Non-pigmented ciliary epithelial cell (primary cell): ENCODE data around the gene CNTNAP1.

ENCODE experiments used
- DNase-seq: peaks from one replicate; pipeline ENCODE4 v3.0.0-alpha.2; 2010; ENCODE audit warnings: low read depth

Gene CNTNAP1

GRCh38 chr17:42685831-42686230 lies 3.5 kb downstream of the CNTNAP1 start:
- no peak for DNase-seq

- DNase-seq = no peak
These were observed 4.3 kb downstream of the CNTNAP1 start for GRCh38 chr17:42686520-42687128.

- no peak for DNase-seq
These were observed 5.5 kb downstream of the CNTNAP1 start for GRCh38 chr17:42687707-42688320.

GRCh38 chr17:42690596-42690995 lies 8.3 kb downstream of the CNTNAP1 start:
- DNase-seq = no peak

GRCh38 chr17:42691021-42691545 lies 8.8 kb downstream of the CNTNAP1 start:
- no peak for DNase-seq

GRCh38 chr17:42692489-42692888 lies 10.2 kb downstream of the CNTNAP1 start:
- DNase-seq = no peak

GRCh38 chr17:42694524-42694923 lies 12.2 kb downstream of the CNTNAP1 start:
- no peak for DNase-seq

GRCh38 chr17:42695500-42695899 lies 13.2 kb downstream of the CNTNAP1 start:
- DNase-seq = no peak

- no peak for DNase-seq
These were observed 14.9 kb downstream of the CNTNAP1 start for GRCh38 chr17:42697108-42697811.

- DNase-seq = no peak
These were observed 16.5 kb downstream of the CNTNAP1 start for GRCh38 chr17:42698736-42699414.

- DNase-seq = no peak
These were observed 17.0 kb downstream of the CNTNAP1 start for GRCh38 chr17:42699415-42699740.

GRCh38 chr17:42700586-42701289 lies 18.4 kb downstream of the CNTNAP1 start:
- DNase-seq = no peak

GRCh38 chr17:42702446-42702845 lies 20.1 kb downstream of the CNTNAP1 start:
- no peak for DNase-seq

- DNase-seq = no peak
These were observed 22.1 kb downstream of the CNTNAP1 start for GRCh38 chr17:42704490-42704836.

- DNase-seq = no peak
These were observed 22.6 kb downstream of the CNTNAP1 start for GRCh38 chr17:42704837-42705494.

GRCh38 chr17:42706732-42707131 lies 24.4 kb downstream of the CNTNAP1 start:
- no peak for DNase-seq

- DNase-seq = no peak
These were observed 26.3 kb downstream of the CNTNAP1 start for GRCh38 chr17:42708588-42708987.

GRCh38 chr17:42709561-42709960 lies 27.2 kb downstream of the CNTNAP1 start:
- DNase-seq = no peak

- no peak for DNase-seq
These were observed 38.8 kb downstream of the CNTNAP1 start for GRCh38 chr17:42720996-42721583.

GRCh38 chr17:42723636-42724035 lies 41.3 kb downstream of the CNTNAP1 start:
- DNase-seq = no peak

GRCh38 chr17:42725143-42725542 lies 42.8 kb downstream of the CNTNAP1 start:
- no peak for DNase-seq
